H9 (cell line): Measurements from ENCODE around the gene CCDC150. TPM values are rescaled to one million over a fixed set of nuclear protein-coding genes. Genes with fewer than 3 reads are reported as not detected.
"Not testable (repeated sequence)": the region's sequence is repeated elsewhere in the genome, so short reads cannot be mapped to it uniquely, and the experiment has no call there.

Experiments used
- DNase-seq: peaks from one replicate; pipeline ENCODE4 v3.0.0-alpha.2; 2017
- H2AFZ ChIP-seq: one replicate; pipeline ENCODE4 v1.6.1; 2013; ENCODE audit warnings: mild to moderate bottlenecking, low read length, control low read depth, moderate library complexity
- H2AK5ac ChIP-seq: 2 replicates; pipeline ENCODE4 v1.6.1; 2013; ENCODE audit warnings: low read length, control low read depth, mixed read lengths; ENCODE audit not compliant: insufficient read length
- H2BK120ac ChIP-seq: one replicate; pipeline ENCODE4 v1.6.1; 2013; ENCODE audit warnings: low read depth, mild to moderate bottlenecking, low read length, control low read depth, inconsistent platforms; ENCODE audit not compliant: poor library complexity, severe bottlenecking
- H2BK12ac ChIP-seq: 2 replicates; pipeline ENCODE4 v1.6.1; 2013; ENCODE audit warnings: low read length, control low read depth, mixed read lengths, low read depth; ENCODE audit not compliant: insufficient read length
- H2BK15ac ChIP-seq: 2 replicates; pipeline ENCODE4 v1.6.1; 2013; ENCODE audit warnings: low read depth, low read length, control low read depth
- H2BK20ac ChIP-seq: one replicate; pipeline ENCODE4 v1.6.1; 2013; ENCODE audit warnings: low read depth, mild to moderate bottlenecking, low read length, control low read depth, inconsistent platforms; ENCODE audit not compliant: poor library complexity, severe bottlenecking
- H2BK5ac ChIP-seq: 2 replicates; pipeline ENCODE4 v1.6.1; 2013; ENCODE audit warnings: low read length, control low read depth, mixed read lengths; ENCODE audit not compliant: insufficient read length
- H3K14ac ChIP-seq: 2 replicates; pipeline ENCODE4 v1.6.1; 2013; ENCODE audit warnings: low read length, control low read depth; ENCODE audit not compliant: insufficient read depth
- H3K18ac ChIP-seq: 2 replicates; pipeline ENCODE4 v1.6.1; 2013; ENCODE audit warnings: low read depth, mild to moderate bottlenecking, mixed read lengths, low read length, control low read depth; ENCODE audit not compliant: insufficient read length
- H3K23ac ChIP-seq: 2 replicates; pipeline ENCODE4 v1.6.1; 2013; ENCODE audit warnings: low read length, control low read depth, mixed read lengths, low read depth; ENCODE audit not compliant: insufficient read length
- H3K23me2 ChIP-seq: 2 replicates; pipeline ENCODE4 v1.6.1; 2013; ENCODE audit warnings: low read depth, mild to moderate bottlenecking, mixed read lengths, low read length, control low read depth; ENCODE audit not compliant: insufficient read length, poor library complexity, severe bottlenecking
- H3K27ac ChIP-seq: 2 replicates; pipeline ENCODE4 v1.5.1; 2013; ENCODE audit warnings: low read length, control low read depth, mixed read lengths, low read depth; ENCODE audit not compliant: insufficient read length
- H3K27me3 ChIP-seq: 2 replicates; pipeline ENCODE4 v1.6.1; 2013; ENCODE audit warnings: low read length, control low read depth, inconsistent platforms; ENCODE audit not compliant: insufficient read depth
- H3K4ac ChIP-seq: 2 replicates; pipeline ENCODE4 v1.6.1; 2013; ENCODE audit warnings: low read depth, mild to moderate bottlenecking, control low read depth, inconsistent platforms, low read length, moderate library complexity
- H3K4me1 ChIP-seq: 2 replicates; pipeline ENCODE4 v1.6.1; 2013; ENCODE audit warnings: low read length, control low read depth, inconsistent platforms; ENCODE audit not compliant: insufficient read depth
- H3K4me2 ChIP-seq: 2 replicates; pipeline ENCODE4 v1.6.1; 2013; ENCODE audit warnings: low read length, control low read depth, mixed read lengths; ENCODE audit not compliant: insufficient read length, insufficient read depth
- H3K56ac ChIP-seq: 2 replicates; pipeline ENCODE4 v1.6.1; 2013; ENCODE audit warnings: low read depth, mild to moderate bottlenecking, mixed read lengths, low read length, control low read depth; ENCODE audit not compliant: insufficient read length
- H3K79me1 ChIP-seq: 2 replicates; pipeline ENCODE4 v1.6.1; 2013; ENCODE audit warnings: low read depth, mild to moderate bottlenecking, moderate library complexity, low read length, control low read depth, inconsistent platforms; ENCODE audit not compliant: insufficient read depth, poor library complexity, severe bottlenecking
- H3K79me2 ChIP-seq: 2 replicates; pipeline ENCODE4 v1.6.1; 2013; ENCODE audit warnings: low read length, control low read depth, inconsistent platforms; ENCODE audit not compliant: insufficient read depth
- H3K9ac ChIP-seq: 2 replicates; pipeline ENCODE4 v1.6.1; 2013; ENCODE audit warnings: low read length, control low read depth, mixed read lengths; ENCODE audit not compliant: insufficient read length; ENCODE audit errors: extremely low read depth
- H3K9me3 ChIP-seq: one replicate; pipeline ENCODE4 v1.6.1; 2013; ENCODE audit warnings: low read depth, low read length, inconsistent platforms; ENCODE audit not compliant: control insufficient read depth
- H3T11ph ChIP-seq: one replicate; pipeline ENCODE4 v1.6.1; 2013; ENCODE audit warnings: mild to moderate bottlenecking, low read length, control low read depth, inconsistent platforms
- H4K20me1 ChIP-seq: one replicate; pipeline ENCODE4 v1.6.1; 2013; ENCODE audit not compliant: control insufficient read depth, insufficient read length, insufficient read depth
- H4K5ac ChIP-seq: 2 replicates; pipeline ENCODE4 v1.6.1; 2013; ENCODE audit warnings: low read depth, mild to moderate bottlenecking, mixed read lengths, low read length, control low read depth; ENCODE audit not compliant: insufficient read length
- H4K8ac ChIP-seq: replicated peaks from 2 replicates; pipeline ENCODE4 v1.6.1; 2013; ENCODE audit warnings: low read length, control low read depth, mixed read lengths, low read depth; ENCODE audit not compliant: insufficient read length
- H4K91ac ChIP-seq: 2 replicates; pipeline ENCODE4 v1.6.1; 2013; ENCODE audit warnings: low read depth, mild to moderate bottlenecking, moderate library complexity, mixed read lengths, low read length, control low read depth; ENCODE audit not compliant: insufficient read length
- H3K27ac Mint-ChIP-seq, 3 experiments: 2 replicates in 2 of 3; 3 replicates in 1 of 3; pipeline ENCODE4 v1.8.0; 2020 to 2021; ENCODE audit warnings: mixed read lengths in 3 of 3, mild to moderate bottlenecking in 1 of 3, moderate library complexity in 1 of 3
- H3K27me3 Mint-ChIP-seq: 2 replicates; pipeline ENCODE4 v1.8.0; 2021; ENCODE audit warnings: low read depth, mild to moderate bottlenecking, moderate library complexity, mixed read lengths
- H3K36me3 Mint-ChIP-seq, 3 experiments: 2 replicates in 2 of 3; 3 replicates in 1 of 3; pipeline ENCODE4 v1.8.0; 2020 to 2021; ENCODE audit warnings: low read depth in 3 of 3, mixed read lengths in 3 of 3; ENCODE audit not compliant: insufficient read depth in 1 of 3
- H3K4me1 Mint-ChIP-seq, 2 experiments: 2 replicates each; pipeline ENCODE4 v1.8.0; 2020; ENCODE audit warnings: mixed read lengths in 2 of 2
- H3K4me3 Mint-ChIP-seq, 2 experiments: 2 replicates in 1 of 2; 3 replicates in 1 of 2; pipeline ENCODE4 v1.8.0; 2020 to 2021; ENCODE audit warnings: mild to moderate bottlenecking in 2 of 2, mixed read lengths in 2 of 2, moderate library complexity in 1 of 2
- H3K9me3 Mint-ChIP-seq, 2 experiments: 2 replicates in 1 of 2; 3 replicates in 1 of 2; pipeline ENCODE4 v1.8.0; 2020; ENCODE audit warnings: mild to moderate bottlenecking in 2 of 2, mixed read lengths in 2 of 2, moderate library complexity in 1 of 2
- WGBS: extraction: QIAGEN DNeasy Blood & Tissue Kit; methylation state at CpG from one replicate; pipeline ENCODE4 v1.1.7; 2013; ENCODE audit warnings: missing lambda C conversion rate, low lambda C conversion rate, mixed read lengths; ENCODE audit not compliant: insufficient read length; ENCODE audit errors: extremely low coverage; 5-methylcytosine and 5-hydroxymethylcytosine counted together
- total RNA-seq: library from RNA; stranded (reverse); gene quantifications from 2 replicates; pipeline ENCODE4 v1.2.1, GENCODE V29; 2021
- TF ChIP-seq, protein P1 (sequence below): fragments of 200-600 bp; sonication (generic); conservative IDR thresholded peaks from 3 replicates; pipeline ENCODE4 v1.8.0; 2021; ENCODE audit warnings: antibody characterized with exemption, mild to moderate bottlenecking

CCDC150 gene
- total RNA-seq, 1 experiment from 2014 or later = 26.2 TPM

DNA sequence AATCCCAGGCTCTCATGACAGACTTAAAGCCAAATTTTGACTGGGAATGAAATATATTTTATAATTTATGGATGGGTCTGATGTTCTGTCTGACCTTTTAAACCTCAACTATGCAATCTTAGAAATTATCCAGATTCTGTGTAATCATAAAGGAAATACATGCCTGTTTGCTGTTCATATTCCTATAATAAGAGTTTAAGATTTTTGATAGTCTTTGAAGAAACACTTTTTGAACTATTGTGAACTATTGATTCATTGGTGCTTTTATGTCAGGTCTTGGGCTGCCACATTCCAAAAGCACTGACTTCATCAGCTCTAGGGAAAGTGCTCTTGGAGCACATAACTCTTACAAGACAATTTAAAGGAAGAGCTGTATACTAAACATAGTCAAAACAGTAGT is 64.2 kb downstream of the CCDC150 start:
- DNase-seq = no peak
- Histone ChIP-seq H2BK20ac (no peak overlapping the region), H3K4ac (no peak overlapping the region), H3K9ac (no peak overlapping the region), H3K79me1 (no peaks in the 10 kb centered on the region), H3K4me1 (no peaks in the 10 kb centered on the region), H4K20me1 (no peaks in the 10 kb centered on the region), H3K18ac (no peak overlapping the region), H2BK15ac (no peak overlapping the region), H3K79me2 (no peaks in the 10 kb centered on the region), H2AFZ (no peak overlapping the region), H4K91ac (no peak overlapping the region), H3K9me3 (no peaks in the 10 kb centered on the region), H3K27ac (no peak overlapping the region), H2BK12ac (no peak overlapping the region), H3K4me2 (no peak overlapping the region), H2BK5ac (no peak overlapping the region), H3K14ac (no peak overlapping the region), H3T11ph (no peak overlapping the region), H3K23ac (no peak overlapping the region), H2BK120ac (no peak overlapping the region), H2AK5ac (no peak overlapping the region), H4K8ac (no peak overlapping the region), H4K5ac (no peak overlapping the region), H3K27me3 (no peaks in the 10 kb centered on the region), H3K23me2 (no peaks in the 10 kb centered on the region), H3K56ac (no peak overlapping the region)
- H3K27me3 Mint-ChIP-seq = no peaks in the 10 kb centered on the region
- peaks cover under 1 to 5% of the 10 kb centered on the region in 2 experiments; a peak in 3 of 5 replicates for H3K9me3 Mint-ChIP-seq
- H3K36me3 Mint-ChIP-seq = peaks cover 27 to 40% (median 33%) of the 10 kb centered on the region in 3 experiments
- H3K27ac Mint-ChIP-seq = no peak overlapping the region
- H3K4me3 Mint-ChIP-seq = no peak overlapping the region
- TF ChIP-seq, protein P1, sequence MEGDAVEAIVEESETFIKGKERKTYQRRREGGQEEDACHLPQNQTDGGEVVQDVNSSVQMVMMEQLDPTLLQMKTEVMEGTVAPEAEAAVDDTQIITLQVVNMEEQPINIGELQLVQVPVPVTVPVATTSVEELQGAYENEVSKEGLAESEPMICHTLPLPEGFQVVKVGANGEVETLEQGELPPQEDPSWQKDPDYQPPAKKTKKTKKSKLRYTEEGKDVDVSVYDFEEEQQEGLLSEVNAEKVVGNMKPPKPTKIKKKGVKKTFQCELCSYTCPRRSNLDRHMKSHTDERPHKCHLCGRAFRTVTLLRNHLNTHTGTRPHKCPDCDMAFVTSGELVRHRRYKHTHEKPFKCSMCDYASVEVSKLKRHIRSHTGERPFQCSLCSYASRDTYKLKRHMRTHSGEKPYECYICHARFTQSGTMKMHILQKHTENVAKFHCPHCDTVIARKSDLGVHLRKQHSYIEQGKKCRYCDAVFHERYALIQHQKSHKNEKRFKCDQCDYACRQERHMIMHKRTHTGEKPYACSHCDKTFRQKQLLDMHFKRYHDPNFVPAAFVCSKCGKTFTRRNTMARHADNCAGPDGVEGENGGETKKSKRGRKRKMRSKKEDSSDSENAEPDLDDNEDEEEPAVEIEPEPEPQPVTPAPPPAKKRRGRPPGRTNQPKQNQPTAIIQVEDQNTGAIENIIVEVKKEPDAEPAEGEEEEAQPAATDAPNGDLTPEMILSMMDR = no peak
- H3K4me1 Mint-ChIP-seq = no peaks in the 10 kb centered on the region

DNA sequence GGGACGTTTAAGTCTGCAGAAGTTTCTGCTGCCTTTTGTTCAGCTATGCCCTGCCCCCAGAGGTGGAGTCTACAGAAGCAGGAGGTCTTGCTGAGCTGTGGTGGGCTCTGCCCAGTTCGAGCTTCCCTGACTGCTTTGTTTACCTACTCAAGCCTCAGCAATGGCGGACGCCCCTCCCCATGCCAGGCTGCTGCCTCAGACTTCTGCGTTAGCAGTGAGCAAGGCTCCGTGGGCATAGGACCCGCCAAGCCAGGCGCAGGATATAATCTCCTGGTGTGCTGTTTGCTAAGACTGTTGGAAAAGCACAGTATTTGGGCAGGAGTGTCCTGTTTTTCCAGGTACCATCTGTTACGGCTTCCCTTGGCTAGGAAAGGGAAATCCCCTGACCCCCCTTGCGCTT is 70.5 kb downstream of the CCDC150 start:
- not testable (repeated sequence) for H3K9me3 ChIP-seq, H3K4me1 ChIP-seq, H3K4ac ChIP-seq, H3K23me2 ChIP-seq, H3K27ac ChIP-seq, H3K27me3 ChIP-seq, H3K4me2 ChIP-seq, DNase-seq, H3K4me1 Mint-ChIP-seq, H3K27me3 Mint-ChIP-seq, H3K79me1 ChIP-seq, H3K4me3 Mint-ChIP-seq, H3T11ph ChIP-seq, H4K91ac ChIP-seq, H4K20me1 ChIP-seq, H3K79me2 ChIP-seq, H4K8ac ChIP-seq, H4K5ac ChIP-seq, H2AFZ ChIP-seq, H2AK5ac ChIP-seq, H3K56ac ChIP-seq, H3K18ac ChIP-seq, H3K9ac ChIP-seq, H2BK12ac ChIP-seq, H2BK15ac ChIP-seq, H3K27ac Mint-ChIP-seq, H2BK120ac ChIP-seq, H2BK5ac ChIP-seq, H3K23ac ChIP-seq, H3K14ac ChIP-seq, H2BK20ac ChIP-seq
- Mint-ChIP-seq H3K9me3 (peaks cover 22 to 24% of the 10 kb centered on the region in 2 experiments), H3K36me3 (peaks cover 40 to 54% (median 52%) of the 10 kb centered on the region in 3 experiments)
- no CpG with 5 or more reads among the region's 10 CpGs for WGBS
